GM21737 (cell line): Measurements from ENCODE around the gene ITPR2.
"Not testable (repeated sequence)": the region's sequence is repeated elsewhere in the genome, so short reads cannot be mapped to it uniquely, and the experiment has no call there.

Experiments used
- ATAC-seq: cut with Tn5 transposase; IDR thresholded peaks from one replicate; pipeline ENCODE4 v1.9.1; 2021; ENCODE audit warnings: mild to moderate bottlenecking, moderate library complexity; ENCODE audit not compliant: unreplicated experiment

The ITPR2 gene

DNA sequence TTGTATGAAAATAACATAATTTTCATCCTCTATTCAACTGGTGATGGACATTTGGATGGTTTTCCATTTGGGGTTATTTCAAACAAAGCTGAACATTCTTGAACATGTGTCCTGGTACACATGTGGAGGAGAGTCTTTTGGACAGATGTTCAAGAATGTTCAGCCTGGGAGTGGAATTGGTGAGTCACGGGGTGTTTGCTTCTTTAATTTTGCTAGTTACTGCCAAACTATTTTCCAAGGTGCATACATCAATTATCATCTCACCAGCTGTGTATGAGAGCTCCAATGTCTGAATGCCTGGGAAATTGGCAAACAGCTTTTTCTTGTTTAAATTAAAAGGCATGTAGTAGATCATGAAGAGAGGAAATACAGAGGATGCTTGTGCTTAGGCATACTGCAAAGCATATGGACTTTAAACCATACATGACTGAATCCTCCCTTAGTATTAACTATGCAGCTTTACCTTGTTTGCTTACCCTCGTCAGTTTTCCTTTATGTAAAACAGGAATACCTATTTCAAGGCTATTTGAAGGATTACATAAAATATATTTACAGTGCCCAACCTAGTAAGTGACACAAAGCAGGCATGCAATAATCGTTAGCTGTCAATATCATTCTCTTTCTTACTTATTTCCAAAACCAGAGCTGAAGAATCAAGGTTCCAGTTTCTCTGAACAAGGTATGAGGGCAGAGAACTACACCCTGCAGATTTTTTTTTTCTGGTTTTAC lies 152.1 kb downstream of the ITPR2 start:
- no peak for ATAC-seq

DNA sequence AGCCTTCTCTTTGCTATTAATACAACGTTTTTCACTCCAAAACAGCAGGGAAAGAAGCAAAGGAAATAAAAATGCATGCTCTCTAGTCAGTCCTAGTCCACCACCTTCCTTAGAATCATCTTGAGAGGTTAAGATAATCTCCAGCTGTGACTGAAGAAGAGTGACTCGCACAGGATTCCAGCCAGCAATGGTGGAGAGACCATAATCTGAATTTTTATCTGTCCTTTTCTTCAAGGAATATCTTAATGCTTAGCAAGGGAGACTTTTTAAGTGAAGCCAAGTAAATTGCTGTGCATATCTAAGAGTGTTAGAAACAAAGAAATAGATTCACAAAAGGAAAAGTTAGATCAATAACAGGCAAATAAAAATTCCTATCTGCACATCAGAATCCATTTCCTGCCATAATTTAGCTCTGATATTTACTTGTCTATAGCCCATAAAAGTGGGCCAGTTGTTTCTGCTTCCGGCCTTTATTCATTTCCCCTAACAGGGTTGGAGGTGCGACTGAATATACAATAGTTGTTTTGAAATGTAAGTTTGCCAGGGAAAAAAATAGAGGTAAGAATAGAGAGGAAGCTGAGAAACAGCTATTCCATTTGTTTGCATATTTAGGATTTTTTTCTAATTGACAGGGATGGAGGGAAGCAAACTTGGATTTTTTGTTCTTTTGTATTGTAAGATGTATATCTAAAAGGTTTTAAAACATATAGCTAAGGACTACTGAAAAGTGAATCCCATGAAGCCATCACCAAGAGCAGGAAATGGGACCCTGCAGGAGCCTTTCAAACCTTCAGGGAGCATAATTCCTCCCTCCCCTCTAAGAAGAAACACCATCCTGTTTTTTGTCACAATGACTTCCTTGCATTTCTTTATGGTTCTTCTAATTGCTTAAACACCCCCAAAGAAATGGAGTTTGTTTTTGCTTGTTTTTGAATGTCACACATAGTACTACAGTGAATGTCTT lies 154.0 kb downstream of the ITPR2 start:
- no peak for ATAC-seq

DNA sequence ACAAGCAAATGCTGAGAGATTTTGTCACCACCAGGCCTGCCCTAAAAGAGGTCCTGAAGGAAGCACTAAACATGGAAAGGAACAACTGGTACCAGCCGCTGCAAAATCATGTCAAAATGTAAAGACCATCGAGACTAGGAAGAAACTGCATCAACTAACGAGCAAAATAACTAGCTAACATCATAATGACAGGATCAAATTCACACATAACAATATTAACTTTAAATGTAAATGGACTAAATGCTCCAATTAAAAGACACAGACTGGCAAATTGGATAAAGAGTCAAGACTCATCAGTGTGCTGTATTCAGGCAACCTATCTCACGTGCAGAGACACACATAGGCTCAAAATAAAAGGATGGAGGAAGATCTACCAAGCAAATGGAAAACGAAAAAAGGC lies 161.5 kb downstream of the ITPR2 start:
- ATAC-seq, result not testable (repeated sequence)

DNA sequence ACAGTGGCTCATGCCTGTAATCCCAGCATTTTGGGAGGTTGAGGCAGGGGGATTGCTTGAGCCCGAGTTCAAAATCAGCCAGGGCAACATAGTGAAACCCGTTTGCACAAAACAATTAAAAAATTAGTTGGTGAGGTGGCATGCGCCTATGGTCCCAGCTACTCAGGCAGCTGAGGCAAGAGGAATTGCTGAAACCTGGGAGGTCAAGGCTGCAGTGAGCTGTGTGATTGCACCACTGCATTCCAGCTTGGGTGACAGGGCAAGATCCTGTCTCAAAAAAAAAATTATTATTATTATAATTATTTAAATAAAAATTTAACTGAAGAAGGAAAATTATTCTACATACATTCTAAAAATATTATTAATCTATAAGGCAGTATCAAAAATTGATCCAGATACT lies 164.1 kb downstream of the ITPR2 start:
- ATAC-seq, result no peak

DNA sequence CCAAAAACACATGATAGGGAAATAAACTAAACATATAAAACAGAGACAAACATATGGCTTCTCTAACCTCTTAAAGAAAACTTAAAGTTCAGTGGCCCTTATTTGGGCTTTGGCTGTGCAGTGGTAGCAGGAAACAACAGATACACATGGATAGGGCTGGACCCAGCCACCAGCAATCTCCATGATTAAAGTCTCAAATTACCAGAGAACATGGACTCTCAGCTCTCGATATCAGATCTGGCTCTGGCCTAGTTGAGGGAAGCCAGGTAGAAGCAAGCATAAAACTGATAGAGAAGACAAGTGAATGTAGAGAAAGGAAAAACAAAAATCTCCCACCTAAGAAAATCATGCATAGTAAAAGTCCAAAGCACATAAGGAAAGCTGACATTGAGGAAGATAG lies 164.8 kb downstream of the ITPR2 start:
- no peak for ATAC-seq

DNA sequence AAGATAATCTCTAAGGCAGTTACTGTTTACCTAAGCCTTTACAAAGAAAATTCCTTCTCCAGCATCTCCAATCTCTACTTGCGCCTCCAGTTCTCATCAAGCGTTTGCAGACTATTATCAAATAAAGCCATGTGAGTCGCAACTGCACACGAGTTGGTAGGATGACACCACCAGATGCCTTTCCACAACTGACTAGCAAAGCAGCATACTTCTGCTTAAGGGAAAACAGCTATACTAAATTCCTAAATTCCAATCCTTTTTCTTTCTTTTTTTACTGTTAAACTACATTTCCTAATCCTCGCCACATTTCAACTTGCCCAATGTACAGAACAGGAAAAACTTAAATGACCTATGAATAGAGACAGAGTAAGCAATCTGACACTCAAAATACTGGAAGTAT lies 166.7 kb downstream of the ITPR2 start:
- no peak for ATAC-seq

DNA sequence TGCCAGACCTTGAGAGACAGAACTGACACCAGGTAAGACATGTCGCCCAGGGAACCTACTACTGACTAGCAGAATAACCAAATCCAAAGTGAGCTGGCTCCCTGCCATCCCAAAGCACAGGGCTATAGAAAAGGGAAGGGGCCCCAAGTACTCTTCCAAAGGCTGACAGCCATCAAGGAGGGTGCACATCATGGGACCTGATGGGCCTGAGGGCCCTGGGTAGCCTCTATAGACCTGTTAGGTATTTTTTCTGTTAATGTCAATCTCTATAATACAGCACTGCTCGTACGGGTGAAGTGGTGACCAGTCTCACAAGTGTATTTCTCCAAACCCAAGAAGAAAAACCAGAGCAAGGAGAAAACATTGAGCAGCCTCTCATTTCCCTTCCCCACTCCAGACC lies 171.6 kb downstream of the ITPR2 start:
- ATAC-seq, result no peak

DNA sequence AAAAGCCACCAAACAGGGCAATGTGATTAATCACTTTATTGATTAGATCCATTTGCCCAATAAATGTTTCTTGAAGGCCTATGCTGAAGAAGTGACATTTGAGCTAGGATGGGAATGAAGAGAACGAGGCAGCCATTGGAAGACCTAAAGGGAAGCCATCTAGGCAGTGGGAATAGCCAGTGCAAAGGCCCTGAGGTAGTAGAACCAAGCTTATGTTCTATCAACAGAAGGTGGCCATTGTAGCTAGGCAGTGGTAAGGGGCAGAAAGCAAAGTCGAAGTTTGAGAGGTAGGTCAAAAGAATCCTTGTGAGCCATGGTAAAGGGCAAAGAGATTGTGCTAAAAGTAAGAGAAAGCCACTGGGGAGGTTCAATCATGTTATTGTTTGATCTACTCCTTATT lies 173.1 kb downstream of the ITPR2 start:
- no peak for ATAC-seq

DNA sequence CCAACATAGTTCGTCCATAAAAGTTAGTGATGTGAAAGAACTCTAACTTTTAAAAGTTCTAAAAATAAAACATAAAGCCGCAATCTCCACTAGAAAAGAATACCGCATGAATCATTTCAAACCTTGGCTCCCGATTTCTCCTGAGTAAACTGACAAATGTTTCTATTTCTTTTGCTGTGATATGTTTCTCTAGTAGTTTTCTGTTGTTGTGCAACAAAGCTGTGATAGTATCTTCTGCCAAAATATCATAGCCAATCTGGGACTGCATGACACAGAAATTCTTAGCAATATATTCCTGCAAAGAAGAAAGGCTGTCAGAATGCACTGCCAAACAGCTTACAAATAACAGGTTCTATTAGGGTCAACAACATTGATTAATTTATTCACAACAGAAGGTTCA lies 174.0 kb downstream of the ITPR2 start:
- no peak for ATAC-seq

DNA sequence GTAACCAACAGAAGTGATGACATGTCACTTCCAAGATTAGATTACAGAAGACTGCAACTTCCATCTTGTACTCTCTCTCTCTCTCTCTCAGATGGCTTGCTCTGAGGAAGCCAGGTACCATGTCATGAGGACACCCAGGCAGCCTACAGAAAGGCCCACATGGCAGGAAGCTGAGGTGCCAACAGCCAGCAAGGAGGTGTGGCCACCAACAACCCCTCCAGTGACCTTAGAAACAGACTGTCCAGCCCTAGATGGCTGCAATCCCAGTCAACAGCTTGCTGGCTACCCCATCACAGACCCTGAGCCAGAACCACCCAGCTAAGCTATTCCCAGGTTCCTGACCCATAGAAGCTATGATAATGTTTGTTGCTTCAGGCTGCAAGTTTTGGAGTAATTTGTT lies 178.4 kb downstream of the ITPR2 start:
- no peak for ATAC-seq

DNA sequence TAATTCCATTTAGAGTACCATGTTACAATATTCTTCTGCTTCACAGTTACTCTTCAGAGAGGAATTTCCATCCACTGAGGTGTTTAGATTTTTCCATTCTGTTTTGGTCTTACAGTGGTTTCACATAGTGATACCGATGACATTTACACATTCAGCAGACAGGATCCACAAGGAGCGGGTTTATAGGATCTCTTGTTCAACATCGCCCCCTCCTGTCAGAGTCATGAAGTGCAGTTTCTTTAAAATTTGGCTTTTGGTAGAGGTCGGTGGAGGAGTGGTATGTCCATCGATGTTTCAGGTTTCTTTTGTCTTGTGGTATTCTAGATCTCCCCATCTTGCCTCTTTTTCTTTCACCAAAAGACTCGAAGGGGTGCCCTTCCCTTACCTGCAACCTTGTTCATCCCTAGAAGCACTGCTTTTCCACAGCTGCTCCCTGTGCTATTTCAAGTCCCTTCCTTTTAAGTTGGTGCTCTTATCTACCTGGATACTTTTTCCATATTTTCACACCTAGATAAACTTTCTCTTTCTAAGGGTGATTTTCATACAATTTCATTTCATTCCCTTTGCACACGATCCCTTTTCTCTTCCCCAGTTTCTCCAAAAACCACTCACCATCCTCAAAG lies 181.3 kb downstream of the ITPR2 start:
- no peak for ATAC-seq

DNA sequence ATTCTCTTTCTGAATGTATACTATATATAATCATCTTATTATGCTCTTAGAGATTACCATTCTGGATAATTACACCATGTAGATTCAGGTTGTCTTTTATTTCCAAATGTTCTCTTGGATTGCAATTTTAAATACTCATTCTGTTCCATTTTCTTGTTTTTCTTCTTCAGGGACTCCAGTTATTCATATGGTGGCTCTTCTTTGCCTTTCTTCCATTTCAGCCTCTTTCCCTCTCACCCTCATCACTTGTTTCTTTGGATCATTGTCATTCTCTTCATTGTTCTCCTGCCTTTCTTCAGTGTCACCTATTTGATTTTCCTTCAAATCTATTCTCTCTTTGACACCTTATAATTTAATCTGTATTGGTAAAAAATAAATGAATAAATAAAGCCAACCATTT lies 182.0 kb downstream of the ITPR2 start:
- ATAC-seq, result no peak

DNA sequence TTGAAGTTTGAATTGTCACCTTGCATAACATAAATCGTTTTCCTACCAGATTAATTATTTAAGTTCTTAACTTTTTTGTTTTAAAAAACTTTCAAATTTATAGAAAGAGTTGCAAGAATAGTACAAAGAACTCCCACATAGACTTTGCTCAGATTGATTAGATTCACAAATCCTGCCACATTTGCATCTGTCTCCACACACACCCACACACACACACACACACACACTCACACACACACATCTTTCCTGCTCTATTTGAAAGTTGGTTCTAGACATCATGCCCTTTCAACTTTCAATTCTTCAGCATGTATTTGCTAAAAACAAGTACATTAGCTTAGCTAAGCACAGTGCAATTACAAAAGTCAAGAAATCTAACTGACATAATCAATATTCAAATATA lies 184.0 kb downstream of the ITPR2 start:
- ATAC-seq, result no peak

DNA sequence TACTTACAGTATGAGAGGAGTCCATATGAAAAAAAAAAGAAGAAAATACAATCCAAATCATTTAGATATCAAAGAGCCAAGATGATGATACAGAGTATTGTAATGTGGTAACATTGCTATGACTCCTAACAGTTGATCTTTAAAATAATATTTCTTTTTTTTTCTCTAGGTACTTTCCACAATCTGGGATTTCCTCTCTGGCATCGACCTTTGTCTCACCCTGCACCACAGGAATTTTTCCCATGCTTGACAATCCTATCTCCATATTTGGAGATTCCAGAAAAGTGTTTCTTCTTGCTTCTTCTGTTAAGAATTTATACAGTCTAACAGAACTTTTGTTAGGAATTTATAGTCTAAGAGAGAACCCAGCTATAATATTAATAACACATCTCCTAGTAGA lies 184.4 kb downstream of the ITPR2 start:
- ATAC-seq, result no peak

DNA sequence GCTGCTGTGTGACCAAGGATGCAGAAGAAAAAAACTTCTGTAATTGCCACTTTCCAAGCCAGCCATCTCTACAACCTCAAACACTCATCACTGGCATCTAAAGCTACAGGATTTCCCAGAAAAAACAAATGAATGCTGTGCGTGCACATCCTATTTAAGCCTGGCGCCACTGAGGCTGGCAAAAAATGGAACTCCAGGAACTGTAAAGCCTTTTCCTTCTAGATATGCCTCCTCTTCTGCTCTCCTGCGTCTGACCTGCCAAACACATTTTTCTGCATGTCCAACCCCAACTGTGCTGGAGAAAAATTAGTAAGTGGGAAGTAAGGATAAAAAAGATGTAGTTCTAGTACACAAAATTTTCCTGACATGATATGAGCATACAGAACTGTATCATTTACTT lies 184.9 kb downstream of the ITPR2 start:
- no peak for ATAC-seq

DNA sequence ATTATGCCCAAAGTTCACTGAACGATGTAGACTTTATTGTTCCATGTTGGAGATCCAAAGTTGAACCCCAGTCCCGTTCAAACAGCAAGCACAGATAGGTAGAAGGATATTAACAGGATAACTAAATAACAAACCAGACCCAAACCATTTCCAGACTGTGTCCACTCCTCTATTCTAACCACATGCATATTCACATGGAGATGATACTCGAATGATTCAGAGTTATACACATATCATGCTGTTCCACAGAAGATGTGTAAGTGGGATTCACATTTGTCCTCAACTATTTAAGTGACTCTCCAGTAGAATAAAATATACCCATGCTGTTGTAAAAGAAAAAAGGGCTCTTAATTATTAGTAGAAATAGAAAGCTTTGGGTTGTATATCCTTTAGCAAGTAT lies 185.9 kb downstream of the ITPR2 start:
- ATAC-seq, result no peak

DNA sequence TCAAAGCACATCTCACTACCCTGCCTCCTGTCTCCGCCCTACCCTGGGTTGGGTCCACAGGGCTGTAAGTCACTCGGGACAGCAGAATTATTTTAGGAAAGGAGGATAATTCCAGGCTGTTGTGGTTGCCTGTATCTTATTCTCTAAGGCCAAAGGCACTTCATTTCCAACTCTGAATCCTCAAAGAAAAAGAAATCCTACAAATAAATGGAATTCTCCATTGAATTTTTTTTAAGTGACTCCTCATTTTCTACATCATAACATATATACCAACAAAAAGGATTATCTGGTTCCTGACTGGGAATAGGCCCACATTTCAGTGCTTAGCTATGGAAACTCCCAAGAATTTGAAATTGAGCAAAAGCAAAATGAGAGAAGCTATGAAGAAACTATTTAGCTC lies 186.4 kb downstream of the ITPR2 start:
- ATAC-seq, result no peak

DNA sequence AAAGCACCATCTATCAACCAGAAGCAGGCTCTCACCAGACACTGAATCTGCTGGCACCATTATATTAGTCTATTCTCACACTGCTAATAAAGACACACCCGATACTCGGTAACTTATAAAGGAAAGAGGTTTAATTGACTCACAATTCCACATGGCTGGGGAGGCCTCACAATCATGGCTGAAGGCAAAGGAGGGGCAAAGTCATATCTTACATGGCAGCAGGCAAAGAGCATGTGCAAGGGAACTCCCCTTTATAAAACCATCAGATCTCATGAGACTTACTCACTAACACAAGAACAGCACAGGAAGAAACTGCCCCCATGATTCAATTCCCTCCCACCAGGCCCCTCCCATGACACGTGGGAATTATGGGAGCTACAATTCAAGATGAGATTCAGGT lies 188.6 kb downstream of the ITPR2 start:
- ATAC-seq, result not testable (repeated sequence)

DNA sequence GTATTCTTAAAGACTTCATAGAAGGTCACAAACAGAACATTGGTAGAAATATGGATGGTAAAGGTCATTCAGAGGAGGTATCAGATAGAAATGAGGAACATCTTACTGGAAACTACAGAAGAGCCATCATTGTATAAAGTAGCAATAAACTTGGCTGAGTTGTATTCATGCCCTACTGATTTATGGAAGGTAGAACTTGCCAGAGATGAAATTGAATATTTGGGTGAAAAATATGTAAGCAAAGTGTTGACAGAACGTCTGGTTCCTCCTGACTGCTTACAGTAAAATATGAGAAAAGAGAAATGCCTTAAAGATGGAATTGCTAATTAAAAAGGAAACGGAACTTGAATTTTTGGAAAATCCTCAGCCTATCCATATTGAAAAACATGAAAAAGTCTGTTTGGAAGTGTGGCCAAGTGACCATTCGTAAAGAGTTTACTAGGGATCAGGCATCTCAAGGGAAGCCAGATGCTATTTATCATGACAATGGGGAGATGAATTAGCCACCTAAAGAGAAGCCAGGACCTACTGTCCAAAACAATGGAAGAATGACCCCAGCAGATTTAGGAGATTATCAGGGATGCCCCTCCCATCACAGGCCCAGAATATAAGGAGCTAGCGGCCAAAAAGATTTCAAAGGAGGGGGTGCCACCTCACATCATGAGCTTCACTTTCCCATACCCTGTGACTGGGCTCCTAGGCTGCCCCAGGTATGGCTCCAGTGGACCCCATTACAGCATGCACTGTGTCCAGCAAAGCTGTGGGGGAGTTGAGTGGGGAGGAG lies 189.3 kb downstream of the ITPR2 start:
- no peak for ATAC-seq

DNA sequence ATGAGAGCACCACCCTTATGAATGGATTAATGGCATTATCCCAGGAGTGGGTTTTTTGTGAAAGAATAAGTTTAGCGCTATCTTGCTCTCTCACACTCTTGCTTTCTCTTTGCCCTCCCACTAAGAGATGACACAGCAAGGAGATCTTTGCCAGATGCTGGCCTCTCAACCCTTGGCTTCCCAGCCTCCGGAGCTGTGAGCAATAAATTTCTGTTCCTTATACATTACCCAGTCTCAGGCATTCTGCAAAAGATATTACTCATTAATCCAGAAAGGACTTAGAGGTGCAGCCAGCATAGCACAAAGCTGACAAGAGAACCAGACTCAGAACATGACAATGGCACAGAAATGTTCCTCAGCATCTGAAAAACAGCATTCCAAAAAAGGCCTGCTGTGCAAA lies 190.6 kb downstream of the ITPR2 start:
- no peak for ATAC-seq

DNA sequence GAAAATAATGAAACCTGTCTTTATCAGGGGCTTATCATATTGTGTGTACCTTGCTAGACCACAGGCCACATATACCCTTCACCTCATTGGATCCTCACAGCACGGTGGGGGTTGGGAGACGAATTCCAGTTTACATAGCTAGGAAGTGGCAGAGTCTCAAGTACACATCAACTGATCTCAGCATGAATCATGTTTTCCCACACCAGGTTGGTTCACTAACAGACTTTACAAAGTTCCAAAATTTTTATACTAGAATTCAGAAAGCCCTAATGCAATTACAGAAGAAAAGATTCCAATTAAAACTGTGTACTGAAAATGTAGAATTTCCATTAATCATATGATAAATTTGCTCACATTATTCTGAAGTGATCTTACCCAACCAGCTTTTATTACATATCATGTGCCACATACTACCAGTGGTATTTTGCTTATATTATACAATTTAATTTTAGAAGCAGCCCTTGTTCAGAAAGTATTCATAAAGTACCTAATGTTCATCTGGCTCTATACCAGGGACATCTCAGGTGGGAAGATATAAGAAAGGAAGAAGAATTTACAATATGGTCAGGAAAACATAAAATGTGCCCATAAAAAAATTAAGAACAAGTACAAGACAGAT lies 196.2 kb downstream of the ITPR2 start:
- no peak for ATAC-seq
